SK-N-SH (cell line): ENCODE results near the gene GOLGA8S. TPM values are rescaled to one million over a fixed set of nuclear protein-coding genes. Genes with fewer than 3 reads are reported as not detected.

Experiments used
- CTCF ChIA-PET: fragments of 300-600, 350-600 bp; formaldehyde crosslinking; extraction: SDS; loops from one replicate; lab custom pipeline; 2021; lab: Yijun Ruan, JAX
- POLR2A ChIA-PET: fragments of 350-600 bp; sonication (Branson Sonifier 250); formaldehyde crosslinking; extraction: SDS; loops from one replicate; lab custom pipeline; 2020; ENCODE audit warnings: antibody characterized with exemption, inconsistent platforms; lab: Yijun Ruan, JAX
- DNase-seq: peaks from one replicate; pipeline ENCODE4 v3.0.0; 2012
- H2AFZ ChIP-seq: fragments of 200-600 bp; sonication (generic); 2 replicates; pipeline ENCODE4 v1.8.1; 2016; ENCODE audit warnings: antibody characterized with exemption, mild to moderate bottlenecking, low read depth
- H3F3A ChIP-seq: fragments of 200-600 bp; sonication (generic); replicated peaks from 2 replicates; pipeline ENCODE3; 2016; ENCODE audit warnings: antibody characterized with exemption, mild to moderate bottlenecking; ENCODE audit not compliant: insufficient read depth
- H3K27ac ChIP-seq, 2 experiments: fragments of 200-500 bp in 1 of 2; fragments of 200-600 bp in 1 of 2; sonication (Bioruptor generic) in 1 of 2; sonication (generic), shearing (Covaris generic) in 1 of 2; 2 replicates each; pipeline versions ENCODE4 v1.5.1 to v1.6.1; 2014 to 2016; ENCODE audit warnings: low read depth in 2 of 2, inconsistent platforms in 1 of 2, low read length in 1 of 2, mild to moderate bottlenecking in 1 of 2, mixed read lengths in 1 of 2
- H3K27me3 ChIP-seq: fragments of 200-600 bp; sonication (generic), shearing (Covaris generic); 2 replicates; pipeline ENCODE4 v1.6.1; 2016; ENCODE audit warnings: mixed run types; ENCODE audit not compliant: insufficient read depth
- H3K36me3 ChIP-seq, 2 experiments: fragments of 200-500 bp in 1 of 2; fragments of 200-600 bp in 1 of 2; sonication (Bioruptor generic) in 1 of 2; sonication (generic) in 1 of 2; replicated peaks in 1 of 2; 2 replicates each; pipeline versions ENCODE3 to v1.5.1; 2014 to 2016; ENCODE audit warnings: low read length in 1 of 2, mild to moderate bottlenecking in 1 of 2; ENCODE audit not compliant: insufficient read depth in 2 of 2, control insufficient read depth in 1 of 2
- H3K4me1 ChIP-seq, 2 experiments: fragments of 200-500 bp in 1 of 2; fragments of 200-600 bp in 1 of 2; sonication (Bioruptor generic) in 1 of 2; sonication (generic), shearing (Covaris generic) in 1 of 2; 2 replicates each; pipeline versions ENCODE4 v1.5.1 to v1.6.1; 2014 to 2016; ENCODE audit warnings: low read depth in 1 of 2, low read length in 1 of 2, mixed run types in 1 of 2; ENCODE audit not compliant: insufficient read depth in 2 of 2, control insufficient read depth in 1 of 2
- H3K4me2 ChIP-seq: fragments of 200-600 bp; sonication (generic), shearing (Covaris generic); 2 replicates; pipeline ENCODE4 v1.6.1; 2017; ENCODE audit warnings: mixed run types
- H3K4me3 ChIP-seq, 2 experiments: fragments of 200-500 bp in 1 of 2; fragments of 200-600 bp in 1 of 2; sonication (Bioruptor generic) in 1 of 2; sonication (generic), shearing (Covaris generic) in 1 of 2; 2 replicates each; pipeline versions ENCODE4 v1.5.1 to v1.8.1; 2014 to 2016; ENCODE audit warnings: low read depth in 2 of 2, inconsistent platforms in 1 of 2, low read length in 1 of 2, mild to moderate bottlenecking in 1 of 2, mixed read lengths in 1 of 2, moderate library complexity in 1 of 2
- H3K79me2 ChIP-seq: fragments of 200-600 bp; sonication (generic); 2 replicates; pipeline ENCODE4 v1.8.1; 2017; ENCODE audit warnings: mild to moderate bottlenecking; ENCODE audit not compliant: insufficient read depth
- H3K9ac ChIP-seq: fragments of 200-600 bp; sonication (generic); 2 replicates; pipeline ENCODE4 v1.6.1; 2017; ENCODE audit warnings: mixed run types
- H3K9me2 ChIP-seq: fragments of 200-600 bp; sonication (generic); 2 replicates; pipeline ENCODE4 v1.6.1; 2017; ENCODE audit warnings: mixed run types
- H3K9me3 ChIP-seq: fragments of 200-600 bp; sonication (generic); 2 replicates; pipeline ENCODE4 v1.6.1; 2017; ENCODE audit warnings: mixed run types, mild to moderate bottlenecking, moderate library complexity
- H4K20me1 ChIP-seq: fragments of 200-600 bp; sonication (generic); 2 replicates; pipeline ENCODE4 v1.6.1; 2017; ENCODE audit warnings: mild to moderate bottlenecking, mixed run types; ENCODE audit not compliant: insufficient read depth
- CHD2 ChIP-seq: fragments of 150-350 bp; IDR thresholded peaks from 2 replicates; pipeline ENCODE4 v1.6.1; 2018; ENCODE audit warnings: low read length; ENCODE audit not compliant: partially characterized antibody
- CTCF ChIP-seq: fragments of 200-600 bp; sonication (generic); IDR thresholded peaks from 2 replicates; pipeline ENCODE4 v1.6.1; 2017; ENCODE audit warnings: antibody characterized with exemption, mild to moderate bottlenecking, moderate library complexity
- ELF1 ChIP-seq: IDR thresholded peaks from 2 replicates; pipeline ENCODE4 v1.4.0; 2012
- EP300 ChIP-seq, 2 experiments: IDR thresholded peaks; 2 replicates each; pipeline versions ENCODE4 v1.4.0 to v1.6.1; 2012; ENCODE audit warnings: borderline replicate concordance in 1 of 2, low read depth in 1 of 2, low read length in 1 of 2
- IRF3 ChIP-seq: fragments of 150-350 bp; IDR thresholded peaks from 2 replicates; pipeline ENCODE4 v1.6.1; 2016; ENCODE audit warnings: mild to moderate bottlenecking, low read depth, low read length
- MEF2A ChIP-seq: IDR thresholded peaks from 2 replicates; pipeline ENCODE4 v1.4.0; 2012; ENCODE audit warnings: low read depth, borderline replicate concordance
- MXI1 ChIP-seq: IDR thresholded peaks from 2 replicates; pipeline ENCODE4 v1.6.1; 2012; ENCODE audit warnings: mild to moderate bottlenecking, low read depth, low read length, improper control_type of control experiment
- NFIC ChIP-seq: IDR thresholded peaks from 2 replicates; pipeline ENCODE4 v1.4.0; 2012; ENCODE audit warnings: borderline replicate concordance
- NRF1 ChIP-seq: IDR thresholded peaks from 2 replicates; pipeline ENCODE4 v1.6.1; 2012; ENCODE audit warnings: low read depth, mild to moderate bottlenecking, low read length
- RAD21 ChIP-seq: IDR thresholded peaks from 2 replicates; pipeline ENCODE4 v1.6.1; 2012; ENCODE audit warnings: mild to moderate bottlenecking, low read length
- RCOR1 ChIP-seq: fragments of 150-350 bp; IDR thresholded peaks from 2 replicates; pipeline ENCODE4 v1.6.1; 2017; ENCODE audit warnings: antibody characterized with exemption, low read length
- REST ChIP-seq: IDR thresholded peaks from 2 replicates; pipeline ENCODE4 v1.6.1; 2012; ENCODE audit warnings: mild to moderate bottlenecking, low read depth, low read length, moderate library complexity
- RFX5 ChIP-seq: IDR thresholded peaks from 2 replicates; pipeline ENCODE4 v1.6.1; 2012; ENCODE audit warnings: mild to moderate bottlenecking, improper control_type of control experiment, low read length
- SIN3A ChIP-seq: IDR thresholded peaks from 2 replicates; pipeline ENCODE4 v1.6.1; 2012; ENCODE audit warnings: low read depth, mild to moderate bottlenecking, low read length, moderate library complexity, borderline replicate concordance
- TCF12 ChIP-seq: IDR thresholded peaks from 2 replicates; pipeline ENCODE4 v1.4.0; 2012
- TEAD4 ChIP-seq: IDR thresholded peaks from 2 replicates; pipeline ENCODE4 v1.4.0; 2012; ENCODE audit warnings: mild to moderate bottlenecking, borderline replicate concordance; ENCODE audit not compliant: insufficient read depth
- USF2 ChIP-seq: fragments of 150-350 bp; IDR thresholded peaks from 2 replicates; pipeline ENCODE4 v1.6.1; 2017; ENCODE audit warnings: antibody characterized with exemption, low read length, low read depth, borderline replicate concordance
- YY1 ChIP-seq: IDR thresholded peaks from 2 replicates; pipeline ENCODE4 v1.4.0; 2012; ENCODE audit warnings: low read depth, mild to moderate bottlenecking
- WGBS: methylation state at CpG from one replicate; pipeline ENCODE4 v1.1.6; 2017; ENCODE audit warnings: low lambda C conversion rate; 5-methylcytosine and 5-hydroxymethylcytosine counted together
- polyA plus RNA-seq, 3 experiments: library from polyadenylated mRNA; depleted of rRNA; stranded (reverse); fragments of >200 nt; gene quantifications; 2 replicates each; pipeline ENCODE4 v1.2.3, GENCODE V29; 2012

Gene GOLGA8S
- polyA plus RNA-seq, 1 of the 3 experiments (the other 2 are of a cell fraction), result 0.02 TPM

GRCh38 chr15:23402140-23402539 is 47.6 kb downstream of the GOLGA8S start:
- Histone ChIP-seq H3K27me3 (peaks cover 57% of the 10 kb centered on the region; the same call in 1 of the 2 replicates), H3K4me2 (no peak overlapping the region), H3K9me3 (no peaks in the 10 kb centered on the region), H3K9ac (no peak overlapping the region), H3K79me2 (no peaks in the 10 kb centered on the region), H3K36me3 (no peaks in the 10 kb centered on the region), H3K4me1 (no peaks in the 10 kb centered on the region), H3F3A (no peaks in the 10 kb centered on the region), H3K4me3 (no peak overlapping the region), H2AFZ (no peak overlapping the region), H4K20me1 (no peaks in the 10 kb centered on the region), H3K9me2 (no peaks in the 10 kb centered on the region), H3K27ac (no peak overlapping the region)
- ChIA-PET POLR2A (no interaction called here), CTCF (no interaction called here)
- WGBS, result 7% methylated on average over 2 of the region's 2 CpGs
- DNase-seq, result no peak
- TF ChIP-seq TEAD4 (no peak), REST (no peak), TCF12 (no peak), USF2 (no peak), NRF1 (no peak), CTCF (no peak), CHD2 (no peak), MXI1 (no peak), RAD21 (no peak), MEF2A (no peak), RFX5 (no peak), SIN3A (no peak), RCOR1 (no peak), IRF3 (no peak), ELF1 (no peak), NFIC (no peak), EP300 (IDR thresholded peaks at IDR 0.05; ENCODE audit: borderline replicate concordance in 1 of 2, low read depth in 1 of 2, low read length in 1 of 2) (no peak), YY1 (no peak)
- TF ChIP-seq, all 33 proteins: peak for 0
